Mesenchymal stem cell (in vitro differentiated cells and primary cell): ENCODE data around the gene CUL7.
A peak's percentile ranks its signal among the peaks of the same experiment; 100 is the strongest.

Experiments used
- DNase-seq: peaks from one replicate; pipeline ENCODE4 v3.0.0-alpha.2; 2013
- H2AFZ ChIP-seq: one replicate; pipeline ENCODE4 v1.6.1; 2013; ENCODE audit warnings: low read depth, mild to moderate bottlenecking, control low read depth, inconsistent platforms, low read length, moderate library complexity
- H2AK5ac ChIP-seq: 2 replicates; pipeline ENCODE4 v1.6.1; 2013; ENCODE audit warnings: low read length, moderate library complexity, mild to moderate bottlenecking, inconsistent platforms; ENCODE audit not compliant: severe bottlenecking
- H2BK120ac ChIP-seq: one replicate; pipeline ENCODE4 v1.6.1; 2013; ENCODE audit warnings: low read depth, mild to moderate bottlenecking, inconsistent platforms, low read length, moderate library complexity
- H2BK12ac ChIP-seq, 2 experiments: one replicate each; pipeline ENCODE4 v1.6.1; 2013; ENCODE audit warnings: inconsistent platforms in 2 of 2, low read length in 2 of 2, mild to moderate bottlenecking in 2 of 2, moderate library complexity in 2 of 2, control low read depth in 1 of 2
- H2BK15ac ChIP-seq: one replicate; pipeline ENCODE4 v1.6.1; 2013; ENCODE audit warnings: mild to moderate bottlenecking, low read depth, inconsistent platforms; ENCODE audit not compliant: poor library complexity, severe bottlenecking
- H2BK5ac ChIP-seq: 2 replicates; pipeline ENCODE4 v1.6.1; 2013; ENCODE audit warnings: low read depth, mild to moderate bottlenecking, low read length, control low read depth, inconsistent platforms; ENCODE audit not compliant: poor library complexity, severe bottlenecking
- H3K14ac ChIP-seq, 2 experiments: one replicate each; pipeline ENCODE4 v1.6.1; 2013; ENCODE audit warnings: inconsistent platforms in 2 of 2, low read length in 2 of 2, control low read depth in 1 of 2, mild to moderate bottlenecking in 1 of 2, moderate library complexity in 1 of 2
- H3K18ac ChIP-seq, 2 experiments: one replicate each; pipeline ENCODE4 v1.6.1; 2013; ENCODE audit warnings: inconsistent platforms in 2 of 2, low read length in 2 of 2, control low read depth in 1 of 2, low read depth in 1 of 2, mild to moderate bottlenecking in 1 of 2
- H3K23ac ChIP-seq, 2 experiments: one replicate each; pipeline ENCODE4 v1.6.1; 2013; ENCODE audit warnings: inconsistent platforms in 2 of 2, low read length in 2 of 2, mild to moderate bottlenecking in 2 of 2, moderate library complexity in 2 of 2, control low read depth in 1 of 2
- H3K27ac ChIP-seq: 2 replicates; pipeline ENCODE4 v1.5.1; 2013; ENCODE audit warnings: mild to moderate bottlenecking, moderate library complexity, low read length, control low read depth, inconsistent platforms; ENCODE audit not compliant: poor library complexity, severe bottlenecking
- H3K27me3 ChIP-seq, 2 experiments: 2 replicates each; pipeline versions ENCODE4 v1.6.1 to v1.7.0; 2013; ENCODE audit warnings: low read length in 2 of 2, mild to moderate bottlenecking in 2 of 2, moderate library complexity in 2 of 2, control low read depth in 1 of 2, inconsistent platforms in 1 of 2; ENCODE audit not compliant: control insufficient read depth in 1 of 2, insufficient read depth in 1 of 2
- H3K36me3 ChIP-seq, 2 experiments: 2 replicates each; pipeline versions ENCODE4 v1.6.1 to v1.7.0; 2013; ENCODE audit warnings: low read length in 2 of 2, control low read depth in 1 of 2, inconsistent platforms in 1 of 2, low read depth in 1 of 2, mild to moderate bottlenecking in 1 of 2; ENCODE audit not compliant: insufficient read depth in 2 of 2, control insufficient read depth in 1 of 2
- H3K4ac ChIP-seq, 2 experiments: one replicate each; pipeline ENCODE4 v1.6.1; 2013; ENCODE audit warnings: inconsistent platforms in 2 of 2, low read length in 2 of 2, mild to moderate bottlenecking in 2 of 2, moderate library complexity in 2 of 2, control low read depth in 1 of 2, low read depth in 1 of 2
- H3K4me1 ChIP-seq: 2 replicates; pipeline ENCODE4 v1.6.1; 2013; ENCODE audit warnings: low read depth, low read length, control low read depth; ENCODE audit not compliant: control insufficient read depth, insufficient read depth
- H3K4me2 ChIP-seq: 2 replicates; pipeline ENCODE4 v1.6.1; 2013; ENCODE audit warnings: low read length, mild to moderate bottlenecking, inconsistent platforms; ENCODE audit not compliant: poor library complexity, severe bottlenecking
- H3K4me3 ChIP-seq, 2 experiments: 2 replicates each; pipeline versions ENCODE4 v1.5.1 to v1.7.0; 2013; ENCODE audit warnings: low read length in 2 of 2, mild to moderate bottlenecking in 2 of 2, control low read depth in 1 of 2, low read depth in 1 of 2; ENCODE audit not compliant: insufficient read depth in 1 of 2
- H3K79me1 ChIP-seq: replicated peaks from 2 replicates; pipeline ENCODE4 v1.6.1; 2013; ENCODE audit warnings: mild to moderate bottlenecking, control low read depth, low read length, inconsistent platforms; ENCODE audit not compliant: poor library complexity, severe bottlenecking
- H3K9ac ChIP-seq: 2 replicates; pipeline ENCODE4 v1.7.0; 2013; ENCODE audit warnings: mild to moderate bottlenecking, low read length, moderate library complexity
- H3K9me3 ChIP-seq: 2 replicates; pipeline ENCODE4 v1.7.0; 2013; ENCODE audit warnings: mild to moderate bottlenecking, low read length; ENCODE audit not compliant: control insufficient read depth
- H4K8ac ChIP-seq: one replicate; pipeline ENCODE4 v1.6.1; 2013; ENCODE audit warnings: inconsistent platforms, mild to moderate bottlenecking, low read length, moderate library complexity
- H4K91ac ChIP-seq: one replicate; pipeline ENCODE4 v1.6.1; 2013; ENCODE audit warnings: mild to moderate bottlenecking, low read length, inconsistent platforms
- WGBS: methylation state at CpG from one replicate; pipeline ENCODE4 v1.1.7; 2013; ENCODE audit warnings: mixed read lengths; 5-methylcytosine and 5-hydroxymethylcytosine counted together

CUL7 gene

DNA sequence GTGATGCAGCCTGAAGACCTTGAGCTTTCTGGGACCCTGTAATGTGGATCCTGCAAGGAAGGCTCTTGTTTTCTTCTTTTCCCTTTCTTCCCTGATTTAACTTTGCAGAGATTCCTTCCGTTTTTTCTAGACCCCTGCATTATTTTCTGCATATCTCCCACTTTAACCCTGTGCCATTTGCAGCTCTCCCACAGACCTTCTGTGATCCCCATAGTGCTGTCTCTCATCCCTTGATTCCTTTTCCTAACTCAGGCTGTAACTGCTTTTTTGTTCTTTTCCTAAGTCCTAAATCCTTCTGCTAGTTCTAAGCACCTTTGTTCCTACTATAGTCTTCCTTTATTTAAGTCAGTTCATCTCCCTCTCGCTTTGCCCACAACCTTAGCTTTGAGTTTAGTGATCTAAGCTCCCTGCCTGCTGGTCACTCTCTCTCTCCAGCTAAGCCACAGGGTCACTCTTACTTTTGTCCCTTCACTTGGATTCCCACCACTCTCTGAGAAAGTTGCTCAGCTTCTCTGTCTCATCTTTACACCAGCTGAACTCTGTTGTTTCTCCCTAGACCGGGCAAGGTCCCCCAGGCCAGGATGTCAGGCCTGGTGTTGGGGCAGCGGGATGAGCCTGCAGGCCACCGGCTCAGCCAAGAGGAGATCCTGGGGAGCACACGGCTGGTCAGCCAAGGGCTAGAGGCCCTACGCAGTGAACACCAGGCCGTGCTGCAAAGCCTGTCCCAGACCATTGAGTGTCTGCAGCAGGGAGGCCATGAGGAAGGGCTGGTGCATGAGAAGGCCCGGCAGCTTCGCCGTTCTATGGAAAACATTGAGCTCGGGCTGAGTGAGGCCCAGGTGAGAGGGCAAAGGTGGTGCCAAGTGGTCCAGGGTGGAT is 7.3 kb upstream of the CUL7 start:
- Histone ChIP-seq H2AK5ac (no peak overlapping the region), H3K9ac (peak overlapping the region; percentile 99), H2BK12ac (no peak overlapping the region), H3K4ac (peak overlapping the region in 1 of 2 experiments; percentile 61), H3K18ac (no peak overlapping the region), H4K8ac (no peak overlapping the region), H2BK15ac (no peak overlapping the region), H3K79me1 (peaks cover 17% of the 10 kb centered on the region), H2AFZ (no peak overlapping the region), H3K36me3 (peaks cover 35 to 40% of the 10 kb centered on the region in 2 experiments), H2BK120ac (no peak overlapping the region), H4K91ac (no peak overlapping the region), H3K9me3 (no peaks in the 10 kb centered on the region), H3K23ac (no peak overlapping the region), H3K4me3 (peak overlapping the region in 1 of 2 experiments; percentile 99), H3K4me2 (peak overlapping the region; percentile 86), H3K14ac (no peak overlapping the region), H3K4me1 (peaks cover 11% of the 10 kb centered on the region), H2BK5ac (no peak overlapping the region), H3K27me3 (no peaks in the 10 kb centered on the region), H3K27ac (no peak overlapping the region)
- WGBS: 88% methylated on average over 12 of the region's 12 CpGs
- DNase-seq: no peak

DNA sequence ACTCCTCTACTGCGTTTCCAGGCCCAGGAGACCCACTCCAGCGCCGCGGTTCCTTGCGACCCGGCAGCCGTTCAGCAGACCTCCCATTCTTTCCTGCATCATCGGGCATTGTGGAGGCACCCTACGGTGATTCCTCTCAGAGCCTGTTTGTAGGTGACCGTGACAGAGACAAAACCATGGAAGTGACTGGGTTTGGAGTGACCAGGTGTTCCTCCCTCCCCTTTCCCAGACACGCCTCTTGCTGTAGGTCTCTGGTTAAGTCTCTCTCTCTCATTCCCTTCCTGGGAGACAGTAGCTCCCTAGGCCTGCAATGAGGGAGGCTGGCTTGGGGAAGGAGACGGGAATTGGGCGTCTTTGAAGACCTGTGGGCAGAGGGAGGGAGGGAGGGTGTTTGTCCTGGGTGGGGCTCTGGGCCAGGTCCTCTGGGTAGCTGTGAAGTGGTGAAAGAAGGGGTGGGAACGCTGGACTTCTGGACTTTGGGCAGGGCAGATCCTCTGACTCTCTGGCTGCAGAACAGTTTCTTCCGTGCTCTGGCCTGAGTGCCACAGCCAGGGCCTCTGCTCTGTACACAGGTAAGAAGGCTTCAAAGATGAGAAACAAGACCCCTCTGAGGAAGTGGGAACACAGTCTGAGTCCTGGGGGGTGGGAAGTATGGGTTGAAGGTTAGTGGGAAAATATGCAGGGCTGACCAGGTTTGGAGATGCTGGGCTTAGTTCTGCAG is 6.5 kb upstream of the CUL7 start:
- Histone ChIP-seq H3K4me3 (peak overlapping the region; percentile 79 to 99), H3K4me1 (peaks cover 11% of the 10 kb centered on the region), H3K4me2 (peak overlapping the region; percentile 86), H3K9me3 (no peaks in the 10 kb centered on the region), H2BK15ac (peak overlapping the region; percentile 33), H3K27ac (peak overlapping the region; percentile 45), H2BK5ac (peak overlapping the region; percentile 40), H2AK5ac (no peak overlapping the region), H2BK12ac (peak overlapping the region in 1 of 2 experiments; percentile 75), H3K4ac (peak overlapping the region; percentile 73 to 89), H4K8ac (peak overlapping the region; percentile 94), H3K36me3 (peaks cover 36 to 40% of the 10 kb centered on the region in 2 experiments), H3K18ac (peak overlapping the region; percentile 91 to 96), H4K91ac (peak overlapping the region; percentile 70), H3K79me1 (peaks cover 21% of the 10 kb centered on the region), H2BK120ac (no peak overlapping the region), H3K23ac (peak overlapping the region in 1 of 2 experiments; percentile 26), H3K27me3 (no peaks in the 10 kb centered on the region), H3K14ac (peak overlapping the region in 1 of 2 experiments; percentile 90), H3K9ac (peak overlapping the region; percentile 99), H2AFZ (peak overlapping the region; percentile 95)
- no peak for DNase-seq
- 15% methylated on average over 14 of the region's 15 CpGs for WGBS

- Histone ChIP-seq H2BK120ac (peak within 1 kb of the TSS; percentile 64), H3K36me3 (peaks cover 35 to 39% of the 10 kb centered on the region in 2 experiments), H3K4me2 (peak within 1 kb of the TSS; percentile 86), H3K23ac (peak within 1 kb of the TSS in 1 of 2 experiments; percentile 26), H2AFZ (peak within 1 kb of the TSS; percentile 95), H3K9ac (peak within 1 kb of the TSS; percentile 99), H3K27ac (peak within 1 kb of the TSS; percentile 66), H3K4me1 (peaks cover 11% of the 10 kb centered on the region), H3K14ac (peak within 1 kb of the TSS in 1 of 2 experiments; percentile 90), H2BK12ac (peak within 1 kb of the TSS in 1 of 2 experiments; percentile 75), H3K9me3 (no peaks in the 10 kb centered on the region), H4K91ac (peak within 1 kb of the TSS; percentile 90), H3K79me1 (peaks cover 21% of the 10 kb centered on the region), H4K8ac (peak within 1 kb of the TSS; percentile 98), H3K4ac (peak within 1 kb of the TSS; percentile 73 to 89), H3K27me3 (no peaks in the 10 kb centered on the region), H2AK5ac (peak within 1 kb of the TSS; percentile 59), H2BK5ac (peak within 1 kb of the TSS; percentile 40), H2BK15ac (peak within 1 kb of the TSS; percentile 70), H3K4me3 (peak within 1 kb of the TSS; percentile 93 to 99), H3K18ac (peak within 1 kb of the TSS; percentile 91 to 96)
- peak; percentile 99 for DNase-seq
- under 1% methylated on average over 59 of the region's 64 CpGs for WGBS
These were observed 5.8 kb upstream of the CUL7 start, which contains the start of the genes KLC4 and MRPL2 for GRCh38 chr6:43059168-43060033. Gene KLC4 (plus strand): TSS chr6:43059631. CDS start chr6:43061336, 1,705 bp downstream. Gene MRPL2 (minus strand): TSS chr6:43059434. CDS start chr6:43059381, 53 bp downstream.
